ENCODE data around the gene SLC35B4. TPM values are rescaled to one million over a fixed set of nuclear protein-coding genes. Genes with fewer than 3 reads are reported as not detected.

The SLC35B4 gene
- total RNA-seq, 2 donors from 2014 or later, result 12.6 to 18.1 TPM

DNA sequence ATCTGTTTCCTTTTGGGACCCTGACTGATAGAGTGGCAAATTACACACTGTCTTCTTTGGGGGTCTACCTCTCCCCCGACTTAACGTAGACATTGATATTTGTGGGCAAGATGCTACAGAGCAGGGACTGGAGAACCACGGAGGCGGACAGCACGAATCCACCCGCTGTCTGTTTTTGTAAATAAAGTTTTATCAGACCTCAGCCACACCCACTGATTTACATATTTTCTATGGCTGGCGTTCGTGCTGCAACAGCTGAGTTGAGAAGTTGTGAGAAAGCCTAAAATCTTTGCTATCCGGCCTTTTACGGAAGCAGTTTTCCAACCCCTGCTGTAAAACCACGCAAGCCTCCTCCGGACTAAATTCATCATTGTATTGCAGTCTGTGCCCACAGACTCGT, 17.2 kb upstream of the SLC35B4 start:
- no peak for DNase-seq (ENCODE audit: low spot score)
- no peaks in the 10 kb centered on the region for H3K27me3 ChIP-seq (replicated peaks; ENCODE audit: insufficient read depth)
- H3K4me3 ChIP-seq, result no peak overlapping the region
- no peak overlapping the region for H3K27ac ChIP-seq
- TF ChIP-seq, protein P1, sequence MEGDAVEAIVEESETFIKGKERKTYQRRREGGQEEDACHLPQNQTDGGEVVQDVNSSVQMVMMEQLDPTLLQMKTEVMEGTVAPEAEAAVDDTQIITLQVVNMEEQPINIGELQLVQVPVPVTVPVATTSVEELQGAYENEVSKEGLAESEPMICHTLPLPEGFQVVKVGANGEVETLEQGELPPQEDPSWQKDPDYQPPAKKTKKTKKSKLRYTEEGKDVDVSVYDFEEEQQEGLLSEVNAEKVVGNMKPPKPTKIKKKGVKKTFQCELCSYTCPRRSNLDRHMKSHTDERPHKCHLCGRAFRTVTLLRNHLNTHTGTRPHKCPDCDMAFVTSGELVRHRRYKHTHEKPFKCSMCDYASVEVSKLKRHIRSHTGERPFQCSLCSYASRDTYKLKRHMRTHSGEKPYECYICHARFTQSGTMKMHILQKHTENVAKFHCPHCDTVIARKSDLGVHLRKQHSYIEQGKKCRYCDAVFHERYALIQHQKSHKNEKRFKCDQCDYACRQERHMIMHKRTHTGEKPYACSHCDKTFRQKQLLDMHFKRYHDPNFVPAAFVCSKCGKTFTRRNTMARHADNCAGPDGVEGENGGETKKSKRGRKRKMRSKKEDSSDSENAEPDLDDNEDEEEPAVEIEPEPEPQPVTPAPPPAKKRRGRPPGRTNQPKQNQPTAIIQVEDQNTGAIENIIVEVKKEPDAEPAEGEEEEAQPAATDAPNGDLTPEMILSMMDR (IDR thresholded peaks at IDR 0.05), result no peak
- H3K4me1 ChIP-seq (ENCODE audit: control insufficient read depth in 1 of 2, low read depth in 2 of 2), result no peaks in the 10 kb centered on the region
- H3K36me3 ChIP-seq, result no peaks in the 10 kb centered on the region
- H3K9me3 ChIP-seq, result no peaks in the 10 kb centered on the region
- ATAC-seq (ENCODE audit: insufficient number of reproducible peaks, low FRiP score, low read depth), result no peak

DNA sequence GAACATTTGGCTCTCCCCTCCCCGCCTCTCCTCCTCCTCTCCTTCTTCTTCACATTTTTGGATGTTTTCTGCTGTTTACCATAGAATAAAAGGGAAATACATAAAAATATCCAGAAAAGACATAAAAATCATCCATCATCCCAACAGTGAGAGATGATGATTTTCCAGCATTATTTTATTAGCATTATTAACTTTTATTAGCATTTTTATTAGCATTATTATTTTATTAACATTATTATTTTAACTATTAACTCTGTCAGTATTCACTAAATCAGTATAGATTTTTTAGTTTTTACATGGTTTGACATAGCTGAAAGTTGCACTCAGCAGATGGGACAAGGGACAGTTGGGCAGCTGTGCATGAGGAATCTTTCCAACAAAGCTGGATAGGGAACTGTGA, 16.2 kb upstream of the SLC35B4 start:
- TF ChIP-seq, protein P1 (IDR thresholded peaks at IDR 0.05), result no peak
- Histone ChIP-seq H3K9me3 (no peaks in the 10 kb centered on the region), H3K4me1 (ENCODE audit: control insufficient read depth in 1 of 2, low read depth in 2 of 2) (no peaks in the 10 kb centered on the region), H3K4me3 (no peak overlapping the region), H3K36me3 (no peaks in the 10 kb centered on the region), H3K27me3 (replicated peaks; ENCODE audit: insufficient read depth) (no peaks in the 10 kb centered on the region), H3K27ac (no peak overlapping the region)
- ATAC-seq (ENCODE audit: insufficient number of reproducible peaks, low FRiP score, low read depth), result no peak
- no peak for DNase-seq (ENCODE audit: low spot score)

DNA sequence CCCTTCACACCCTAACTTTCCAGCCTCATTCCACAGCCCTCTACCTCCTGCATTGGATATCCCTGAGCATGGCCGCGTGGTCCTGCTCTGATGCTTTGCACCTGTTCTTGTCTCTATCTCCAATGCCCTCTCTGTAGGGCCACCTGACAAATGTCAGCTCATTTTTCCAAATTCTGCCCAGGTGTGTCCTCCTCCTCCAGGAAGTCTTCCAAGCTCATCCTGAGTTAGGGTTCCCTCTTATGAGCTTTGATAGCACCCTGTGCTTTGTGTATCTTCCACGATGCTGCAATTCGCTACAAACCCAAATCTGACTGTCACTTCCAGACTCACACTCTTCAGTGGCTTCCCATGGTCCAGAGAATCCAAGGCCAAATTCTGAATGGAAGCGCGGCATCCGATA, 14.7 kb upstream of the SLC35B4 start:
- no peak for ATAC-seq (ENCODE audit: insufficient number of reproducible peaks, low FRiP score, low read depth)

DNA sequence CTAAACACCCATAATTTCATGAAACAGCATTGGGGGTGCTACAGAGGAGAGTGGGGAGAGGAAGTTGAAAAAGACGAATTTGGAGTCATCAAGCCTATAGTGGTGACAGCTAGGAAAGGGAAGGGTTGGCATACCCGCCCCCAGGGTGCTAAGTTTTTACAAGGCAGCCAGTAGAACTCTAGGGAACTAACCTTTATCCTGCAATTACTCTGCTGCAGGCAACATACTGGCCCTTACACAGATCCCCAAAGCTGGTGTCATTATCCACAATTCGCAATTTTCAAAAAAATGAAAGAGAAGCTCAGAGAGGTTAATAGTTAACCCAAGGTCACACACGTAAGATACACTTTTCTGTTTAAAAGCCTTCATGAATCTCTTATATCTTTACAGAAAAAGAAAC, 14.2 kb upstream of the SLC35B4 start:
- no peak overlapping the region for H3K4me3 ChIP-seq
- H3K4me1 ChIP-seq (ENCODE audit: control insufficient read depth in 1 of 2, low read depth in 2 of 2), result no peaks in the 10 kb centered on the region
- no peak for ATAC-seq (ENCODE audit: insufficient number of reproducible peaks, low FRiP score, low read depth)
- H3K27ac ChIP-seq, result no peak overlapping the region
- H3K9me3 ChIP-seq, result no peaks in the 10 kb centered on the region
- no peaks in the 10 kb centered on the region for H3K36me3 ChIP-seq
- TF ChIP-seq, protein P1 (IDR thresholded peaks at IDR 0.05), result no peak
- H3K27me3 ChIP-seq (replicated peaks; ENCODE audit: insufficient read depth), result no peaks in the 10 kb centered on the region
- DNase-seq (ENCODE audit: low spot score), result no peak

More for the DNA sequence above, 14.7 kb upstream of the SLC35B4 start:
- Histone ChIP-seq H3K36me3 (no peaks in the 10 kb centered on the region), H3K27ac (no peak overlapping the region), H3K9me3 (no peaks in the 10 kb centered on the region), H3K4me1 (ENCODE audit: control insufficient read depth in 1 of 2, low read depth in 2 of 2) (no peaks in the 10 kb centered on the region), H3K27me3 (replicated peaks; ENCODE audit: insufficient read depth) (no peaks in the 10 kb centered on the region), H3K4me3 (no peak overlapping the region)
- TF ChIP-seq, protein P1 (IDR thresholded peaks at IDR 0.05), result no peak
- no peak for DNase-seq (ENCODE audit: low spot score)

DNA sequence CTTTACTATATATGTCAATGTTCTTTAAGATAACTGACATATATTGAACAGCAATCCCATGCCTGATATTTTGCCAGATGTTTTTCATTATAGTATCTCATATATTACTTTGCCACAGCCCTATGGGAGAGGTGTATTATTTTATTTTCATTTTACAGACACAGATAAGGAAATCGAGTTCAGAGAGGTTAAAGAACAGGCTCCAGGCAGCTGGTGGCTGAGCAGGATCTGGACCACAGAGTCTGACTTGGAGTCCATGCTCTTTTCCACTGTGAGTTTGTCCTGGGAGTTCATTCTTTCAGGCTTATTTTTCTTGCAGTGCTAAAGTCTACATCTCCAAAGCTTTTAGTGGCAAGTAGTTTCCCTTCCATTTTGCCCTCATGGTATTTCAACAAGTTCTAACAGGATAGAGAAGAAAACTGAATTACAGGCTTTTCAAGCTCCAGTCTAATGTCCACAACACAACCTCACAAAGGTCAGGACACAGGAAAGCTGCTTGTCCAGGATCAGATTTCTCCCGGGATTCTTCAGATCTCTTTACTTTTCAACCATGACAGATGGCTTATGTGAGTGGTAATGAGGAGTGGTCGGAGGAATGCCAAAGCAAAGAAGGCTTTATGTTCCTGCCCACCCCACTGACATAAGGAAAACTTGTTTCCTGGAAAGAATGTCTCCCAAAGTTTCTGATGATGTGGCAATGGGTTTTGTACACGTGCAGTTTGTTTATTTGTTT, 13.1 kb upstream of the SLC35B4 start:
- Histone ChIP-seq H3K4me1 (ENCODE audit: control insufficient read depth in 1 of 2, low read depth in 2 of 2) (no peaks in the 10 kb centered on the region), H3K27me3 (replicated peaks; ENCODE audit: insufficient read depth) (no peaks in the 10 kb centered on the region), H3K36me3 (no peaks in the 10 kb centered on the region), H3K4me3 (no peak overlapping the region), H3K9me3 (no peaks in the 10 kb centered on the region), H3K27ac (no peak overlapping the region)
- DNase-seq (ENCODE audit: low spot score) (no peak), ATAC-seq (ENCODE audit: insufficient number of reproducible peaks, low FRiP score, low read depth) (no peak)
- TF ChIP-seq, protein P1 (IDR thresholded peaks at IDR 0.05), result no peak
